Activated CD8-positive, alpha-beta memory T cell treated with anti-CD3 and anti-CD28 coated beads for 1 hour (primary cell): ENCODE results near the gene REEP3.
"Not testable (repeated sequence)": the region's sequence is repeated elsewhere in the genome, so short reads cannot be mapped to it uniquely, and the experiment has no call there.

Experiments
- DNase-seq, 2 donors: peaks; one replicate each; pipeline ENCODE4 v3.0.0-alpha.2; 2020; ENCODE audit warnings: low read depth in 1 of 2; ENCODE audit errors: extremely low read depth in 1 of 2

REEP3 gene

GRCh38 chr10:63544418-63544817, 23.2 kb downstream of the REEP3 start:
- DNase-seq, result no peak

GRCh38 chr10:63547628-63548360, 26.6 kb downstream of the REEP3 start:
- no peak for DNase-seq

GRCh38 chr10:63548860-63549259, 27.7 kb downstream of the REEP3 start:
- DNase-seq, result no peak

GRCh38 chr10:63549810-63550209, 28.6 kb downstream of the REEP3 start:
- no peak for DNase-seq

DNA sequence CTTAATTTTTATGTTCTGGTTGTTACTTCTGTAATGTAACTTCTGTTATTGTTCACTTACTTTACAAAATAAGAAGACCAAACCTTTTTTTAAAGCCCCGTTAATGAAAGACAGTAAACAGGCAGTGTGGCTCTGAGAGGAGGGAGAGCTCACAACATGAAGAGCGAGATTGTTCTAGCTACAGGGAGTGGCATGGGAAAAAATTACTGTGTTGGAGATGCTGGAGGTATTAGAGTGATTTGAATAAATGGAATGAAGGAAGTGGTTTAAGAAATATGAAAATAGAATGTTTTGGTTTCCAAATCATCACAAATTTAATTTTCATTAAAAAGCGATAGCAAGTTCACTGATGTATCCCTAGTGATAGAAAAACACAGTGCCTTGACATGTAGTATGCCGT, 31.8 kb downstream of the REEP3 start:
- DNase-seq, result no peak

DNA sequence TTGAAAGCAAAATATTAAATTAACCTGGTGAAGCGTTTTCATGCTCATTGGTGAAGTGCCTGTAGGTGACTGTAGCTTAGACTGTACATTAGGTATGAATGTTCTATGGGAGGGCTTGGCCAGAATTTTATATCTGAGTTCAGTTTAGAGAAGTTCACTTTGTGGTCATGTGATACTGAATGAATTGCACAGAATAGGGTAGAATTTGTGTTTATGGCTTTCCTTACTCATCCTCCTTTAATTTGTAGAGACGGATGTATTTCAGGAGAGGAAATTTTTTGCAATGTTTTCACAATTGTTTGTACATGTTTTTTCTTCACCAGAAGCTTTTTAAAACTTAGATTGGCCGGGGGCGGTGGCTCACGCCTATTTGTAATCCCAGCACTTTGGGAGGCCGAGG, 32.3 kb downstream of the REEP3 start:
- no peak for DNase-seq

DNA sequence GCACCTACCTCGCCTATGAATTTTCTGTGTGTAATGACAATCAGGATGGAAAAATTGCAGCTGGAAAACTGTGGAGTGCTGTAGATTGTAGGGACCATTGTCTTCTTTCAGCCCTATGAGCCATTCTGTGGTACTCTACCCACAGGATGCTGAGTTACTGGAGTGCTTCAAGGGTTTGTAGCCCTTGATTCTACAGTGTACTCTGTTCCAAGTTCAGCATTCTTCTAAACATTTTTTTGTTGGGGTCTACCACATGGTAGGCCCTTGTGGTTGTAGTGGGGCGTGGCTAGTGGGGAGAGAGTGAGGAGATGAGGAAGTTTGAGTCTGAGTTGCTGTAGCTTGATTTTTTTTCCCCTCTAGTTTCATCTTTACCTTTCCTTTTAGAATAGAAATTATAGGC, 33.5 kb downstream of the REEP3 start:
- peak; percentile 9 to 23 for DNase-seq

- no peak for DNase-seq
Observed at GRCh38 chr10:63555330-63555729, 34.1 kb downstream of the REEP3 start.

DNA sequence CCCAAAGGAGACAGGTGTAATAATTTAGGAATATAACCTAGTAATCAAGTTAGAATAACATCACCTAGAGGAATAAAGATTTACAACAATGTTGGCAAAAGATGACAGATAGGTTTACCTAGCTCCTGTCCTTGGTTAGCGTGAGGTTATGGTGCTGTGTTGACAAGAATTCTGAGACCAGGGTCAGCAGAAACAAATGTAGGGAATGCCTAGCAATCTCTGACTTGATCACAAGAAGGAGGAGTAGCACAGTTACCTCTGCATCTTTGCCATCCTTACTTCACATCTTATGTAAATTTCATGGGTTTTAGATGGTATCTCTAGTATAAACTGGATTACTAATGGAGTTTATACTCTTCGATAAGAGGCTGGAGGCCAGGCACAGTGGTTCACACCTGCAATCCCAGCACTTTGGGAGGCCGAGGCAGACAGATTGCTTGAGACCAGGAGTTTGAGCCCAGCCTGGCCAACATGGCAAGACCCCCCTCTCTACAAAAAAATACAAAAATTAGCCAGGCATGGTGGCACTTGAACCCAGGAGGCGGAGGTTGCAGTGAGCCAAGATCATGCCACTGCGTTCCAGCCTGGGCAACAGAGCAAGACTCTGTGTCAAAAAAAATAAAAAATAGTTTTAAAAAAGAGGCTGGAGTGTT, 37.1 kb downstream of the REEP3 start:
- DNase-seq, result no peak

DNA sequence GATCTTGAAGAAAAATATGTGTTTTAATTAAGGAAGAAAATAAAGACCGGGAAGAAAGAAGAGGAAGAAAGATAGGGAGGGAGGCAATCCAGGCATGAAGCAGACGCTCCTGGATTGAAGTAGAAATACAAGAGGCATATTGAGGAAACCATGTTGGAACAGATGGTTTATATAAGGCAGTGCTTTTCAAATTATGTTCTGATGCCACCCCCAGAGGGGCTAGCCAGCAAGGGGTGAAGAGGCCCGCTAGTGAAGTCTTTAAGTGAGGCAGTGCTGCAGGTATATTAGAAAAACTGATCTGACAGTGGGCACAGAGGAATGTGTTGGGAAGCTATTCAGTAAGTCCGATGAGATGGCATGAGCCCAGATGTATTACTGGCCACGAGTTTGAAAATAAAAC, 40.1 kb downstream of the REEP3 start:
- DNase-seq, result no peak

GRCh38 chr10:63562391-63562790, 41.2 kb downstream of the REEP3 start:
- DNase-seq, result no peak

GRCh38 chr10:63562857-63563256, 41.7 kb downstream of the REEP3 start:
- DNase-seq, result no peak

DNA sequence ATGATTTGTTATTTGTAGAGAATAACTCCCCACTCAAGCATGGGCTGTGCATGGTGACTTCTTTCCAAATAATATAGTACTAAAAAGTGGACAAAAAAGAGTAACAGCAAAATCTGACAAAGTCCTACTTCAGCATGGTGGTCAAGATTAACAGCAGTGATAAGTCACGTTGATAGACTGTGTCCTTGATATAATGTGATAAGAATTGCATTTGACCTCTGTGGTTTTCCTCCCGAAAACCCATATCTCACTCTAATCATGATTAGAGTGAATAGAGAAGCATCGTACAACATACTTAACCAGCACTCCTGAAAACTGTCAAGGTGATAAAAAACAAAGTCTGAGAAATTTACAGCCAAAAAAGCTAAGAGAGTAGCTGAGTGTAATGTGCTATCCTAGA, 42.4 kb downstream of the REEP3 start:
- no peak for DNase-seq

GRCh38 chr10:63564731-63565130, 43.5 kb downstream of the REEP3 start:
- DNase-seq, result not testable (repeated sequence)

DNA sequence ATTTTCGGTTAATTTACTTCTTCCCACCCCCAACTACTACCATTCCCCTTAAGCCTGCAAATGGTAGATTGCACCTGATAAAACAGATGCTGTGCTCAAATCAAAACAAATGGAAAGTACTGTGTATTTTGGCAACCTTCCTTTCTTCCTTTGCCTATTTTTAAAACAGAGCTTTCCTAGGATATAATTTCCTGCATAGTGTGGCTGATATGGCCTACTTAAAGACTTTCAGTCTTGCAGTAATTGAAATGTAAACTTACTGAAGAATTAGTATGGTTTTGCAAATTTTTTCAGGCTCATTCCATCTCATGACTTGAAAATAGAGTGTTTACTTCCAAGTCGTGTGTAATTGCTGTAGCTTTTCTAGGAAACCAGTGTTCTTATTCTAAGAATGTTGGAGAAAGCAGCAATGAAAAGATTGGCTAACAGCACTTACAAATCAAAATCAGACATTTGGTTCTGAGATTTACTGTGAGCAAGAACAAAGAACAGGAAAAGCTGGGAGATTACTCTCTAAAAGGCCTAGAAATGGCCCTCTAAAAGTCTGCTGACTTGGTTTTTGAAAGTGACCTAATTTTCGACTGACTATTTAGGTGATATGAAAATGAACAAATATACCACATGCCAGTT, 52.0 kb downstream of the REEP3 start:
- DNase-seq, result no peak

DNA sequence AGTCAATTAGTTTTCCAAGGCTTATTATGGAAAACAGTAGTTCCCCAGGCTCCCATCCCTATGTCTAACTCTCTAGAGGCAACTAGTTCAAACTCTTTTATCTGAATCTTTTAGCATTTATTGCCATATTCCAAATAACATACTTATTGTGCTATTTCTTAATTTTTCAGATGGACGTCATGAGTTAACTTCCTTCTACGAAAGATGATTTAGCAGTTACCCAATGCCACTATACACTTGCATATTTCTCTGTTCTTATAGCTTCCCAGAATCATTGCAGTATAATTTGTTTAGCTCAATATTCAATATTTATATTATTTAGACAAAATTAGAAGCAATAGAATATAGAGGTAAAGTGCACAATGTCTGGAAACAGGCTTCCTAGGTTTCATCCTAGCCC, 52.8 kb downstream of the REEP3 start:
- no peak for DNase-seq

- DNase-seq, result no peak
Observed at GRCh38 chr10:63576501-63576900, 55.3 kb downstream of the REEP3 start.

DNA sequence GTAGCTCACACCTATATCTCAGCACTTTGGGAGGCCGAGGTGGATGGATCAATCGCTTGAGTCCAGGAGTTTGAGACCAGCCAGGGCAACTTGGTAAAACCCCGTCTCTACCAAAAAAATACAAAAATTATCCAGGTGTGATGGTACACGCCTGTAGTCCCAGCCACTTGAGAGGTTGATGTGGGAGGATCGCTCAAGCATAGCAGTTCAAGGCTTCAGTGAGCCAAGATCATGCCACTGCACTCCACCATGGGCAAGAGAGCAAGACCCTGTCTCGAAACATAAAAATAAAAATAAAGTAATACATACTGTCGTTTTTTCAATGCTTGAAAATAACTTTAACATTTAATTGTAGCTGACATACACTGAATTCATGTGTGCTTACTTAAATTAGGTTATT, 57.3 kb downstream of the REEP3 start:
- no peak for DNase-seq

DNA sequence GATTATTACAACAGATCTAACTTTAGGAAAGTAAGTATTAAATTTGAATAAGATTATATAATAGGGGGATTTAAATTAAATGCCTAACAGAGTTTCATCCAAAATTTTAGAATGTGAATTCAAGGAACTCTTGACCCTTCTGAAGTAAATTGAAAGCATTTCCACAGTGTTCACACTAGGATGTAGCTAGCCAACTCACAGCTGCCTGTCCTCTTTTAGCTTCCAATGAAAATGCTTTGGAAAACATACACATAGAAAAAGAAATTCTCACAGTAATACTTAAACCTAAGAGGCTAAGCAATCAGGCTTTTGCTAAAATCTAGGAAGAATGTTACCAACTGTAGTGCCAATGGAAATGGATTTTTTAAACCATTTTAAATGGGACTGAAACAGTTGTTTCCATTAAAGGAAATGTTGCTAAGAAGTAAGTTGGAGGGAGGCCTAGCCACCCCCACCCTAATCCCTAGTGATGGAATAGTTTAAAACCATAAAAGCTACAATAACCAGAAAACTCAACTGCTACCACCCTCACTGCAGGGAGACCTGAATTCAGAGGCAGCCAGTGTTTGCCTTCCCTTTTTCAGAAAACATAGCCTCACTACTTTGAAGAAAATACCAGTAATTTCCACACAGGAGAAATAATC, 58.3 kb downstream of the REEP3 start:
- no peak for DNase-seq

GRCh38 chr10:63582690-63583089, 61.5 kb downstream of the REEP3 start:
- DNase-seq, result no peak

GRCh38 chr10:63583397-63583796, 62.2 kb downstream of the REEP3 start:
- no peak for DNase-seq
